ENCODE measurements around the gene SART3.

Gene SART3

DNA sequence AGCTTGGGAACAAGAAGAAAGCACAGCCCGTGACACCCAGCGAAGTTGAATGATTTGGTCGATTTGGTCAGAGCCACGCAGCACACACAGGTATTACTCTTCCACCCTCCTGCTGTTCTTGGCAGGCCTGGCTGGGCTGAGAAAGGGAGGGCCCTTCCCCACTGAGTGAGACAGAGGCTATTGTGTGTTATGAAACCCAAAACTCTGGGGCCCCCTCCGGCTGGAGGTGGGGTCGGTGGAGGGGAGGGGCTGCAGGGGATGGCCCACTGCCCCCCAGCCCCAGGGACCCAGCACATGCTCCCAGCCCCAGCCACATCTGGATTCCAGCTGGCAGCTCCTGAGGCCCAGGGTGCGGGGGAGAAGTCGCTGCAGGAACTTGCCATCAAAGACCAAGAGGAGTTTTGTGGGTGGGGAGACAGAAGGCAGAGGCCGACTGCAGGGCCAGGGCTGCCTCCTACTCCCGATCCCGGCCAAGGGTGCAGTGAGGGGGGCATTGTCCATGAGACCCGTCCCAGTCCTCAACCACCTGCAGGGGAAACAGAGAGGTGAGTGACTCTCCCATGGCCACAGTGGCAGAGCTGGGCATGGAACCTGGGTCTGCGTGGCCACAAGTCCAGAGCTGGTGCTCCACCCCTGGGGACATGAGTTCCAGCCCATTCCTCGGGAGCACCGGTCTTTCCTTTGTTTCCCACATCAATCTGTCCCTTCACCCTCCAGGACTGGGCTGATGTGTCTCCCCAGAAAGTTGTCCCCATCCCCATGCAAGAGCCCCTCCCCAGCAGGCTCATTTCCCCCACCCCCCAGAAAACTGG, 28.3 kb upstream of the SART3 start:
- H3K9me3 Mint-ChIP-seq: no peaks in the 10 kb centered on the region
- no peak overlapping the region for H3K4me3 Mint-ChIP-seq
- H3K27ac Mint-ChIP-seq: no peak overlapping the region
- no peaks in the 10 kb centered on the region for H3K4me1 Mint-ChIP-seq
- H3K27me3 Mint-ChIP-seq: no peaks in the 10 kb centered on the region
- H3K36me3 Mint-ChIP-seq: no peaks in the 10 kb centered on the region

DNA sequence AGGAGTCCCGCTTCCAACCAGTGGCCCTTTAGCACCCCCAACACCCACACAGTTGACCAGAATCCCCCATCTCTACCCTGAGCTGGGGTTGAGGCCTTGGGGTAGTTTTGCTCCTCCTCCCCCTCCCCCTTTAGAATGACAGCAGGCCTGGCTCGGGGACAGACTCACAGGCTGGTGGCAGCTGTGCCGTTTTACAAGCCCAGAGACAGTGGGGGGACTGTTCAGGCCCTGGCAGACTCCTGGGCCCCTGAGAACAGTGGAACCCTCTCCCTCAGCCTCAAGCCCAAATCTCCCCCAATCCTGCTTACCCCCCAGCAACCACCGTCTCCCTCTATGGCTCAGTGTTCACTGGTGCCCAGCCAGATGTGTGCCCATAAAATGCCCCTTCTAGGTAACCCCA, 26.9 kb upstream of the SART3 start:
- H3K27me3 Mint-ChIP-seq: no peaks in the 10 kb centered on the region
- no peak overlapping the region for H3K4me3 Mint-ChIP-seq
- no peaks in the 10 kb centered on the region for H3K9me3 Mint-ChIP-seq
- no peaks in the 10 kb centered on the region for H3K4me1 Mint-ChIP-seq
- no peak overlapping the region for H3K27ac Mint-ChIP-seq
- H3K36me3 Mint-ChIP-seq: no peaks in the 10 kb centered on the region

DNA sequence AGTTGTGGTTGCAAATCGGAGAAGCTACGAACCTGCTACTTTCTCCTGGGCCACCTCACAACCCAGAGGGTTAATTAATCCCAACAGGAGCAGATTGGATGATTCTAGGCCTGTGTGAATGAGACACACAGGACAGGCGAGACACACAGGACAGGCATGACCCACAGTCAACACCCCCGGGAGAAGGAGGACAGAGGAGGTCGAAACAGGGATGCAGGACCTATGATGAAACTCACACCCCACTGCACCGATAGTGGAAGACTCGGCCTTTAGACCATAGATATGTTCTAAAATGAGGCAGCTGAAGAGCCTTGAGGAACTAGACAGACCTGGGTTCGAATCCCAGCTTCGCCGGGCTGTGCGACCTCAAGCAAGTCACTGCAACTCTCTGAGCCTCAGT, 25.3 kb upstream of the SART3 start:
- no peaks in the 10 kb centered on the region for H3K36me3 Mint-ChIP-seq
- no peaks in the 10 kb centered on the region for H3K27me3 Mint-ChIP-seq
- H3K27ac Mint-ChIP-seq: no peak overlapping the region
- H3K4me1 Mint-ChIP-seq: no peaks in the 10 kb centered on the region
- H3K9me3 Mint-ChIP-seq: no peaks in the 10 kb centered on the region
- H3K4me3 Mint-ChIP-seq: no peak overlapping the region

DNA sequence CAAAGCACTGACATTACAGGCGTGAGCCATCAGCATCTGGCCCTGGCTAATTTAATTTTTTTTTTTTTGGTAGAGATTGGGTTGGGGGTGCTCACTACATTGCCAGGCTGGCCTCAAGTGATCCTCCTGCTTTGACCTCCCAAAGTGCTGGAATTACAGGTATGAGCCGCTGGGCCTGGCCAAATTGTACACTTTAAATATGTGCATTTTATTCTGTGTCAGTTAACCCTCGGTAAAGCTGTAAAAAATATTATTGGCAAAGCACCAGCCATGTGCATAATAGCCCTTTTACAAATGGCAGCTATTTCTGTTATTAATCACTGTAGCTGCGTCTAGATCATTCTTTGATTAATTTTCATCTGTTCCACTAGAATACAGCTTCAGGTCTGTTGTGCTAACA, 24.9 kb upstream of the SART3 start:
- H3K4me1 Mint-ChIP-seq: no peaks in the 10 kb centered on the region
- no peak overlapping the region for H3K27ac Mint-ChIP-seq
- H3K27me3 Mint-ChIP-seq: no peaks in the 10 kb centered on the region
- no peaks in the 10 kb centered on the region for H3K9me3 Mint-ChIP-seq
- H3K4me3 Mint-ChIP-seq: no peak overlapping the region
- no peaks in the 10 kb centered on the region for H3K36me3 Mint-ChIP-seq

DNA sequence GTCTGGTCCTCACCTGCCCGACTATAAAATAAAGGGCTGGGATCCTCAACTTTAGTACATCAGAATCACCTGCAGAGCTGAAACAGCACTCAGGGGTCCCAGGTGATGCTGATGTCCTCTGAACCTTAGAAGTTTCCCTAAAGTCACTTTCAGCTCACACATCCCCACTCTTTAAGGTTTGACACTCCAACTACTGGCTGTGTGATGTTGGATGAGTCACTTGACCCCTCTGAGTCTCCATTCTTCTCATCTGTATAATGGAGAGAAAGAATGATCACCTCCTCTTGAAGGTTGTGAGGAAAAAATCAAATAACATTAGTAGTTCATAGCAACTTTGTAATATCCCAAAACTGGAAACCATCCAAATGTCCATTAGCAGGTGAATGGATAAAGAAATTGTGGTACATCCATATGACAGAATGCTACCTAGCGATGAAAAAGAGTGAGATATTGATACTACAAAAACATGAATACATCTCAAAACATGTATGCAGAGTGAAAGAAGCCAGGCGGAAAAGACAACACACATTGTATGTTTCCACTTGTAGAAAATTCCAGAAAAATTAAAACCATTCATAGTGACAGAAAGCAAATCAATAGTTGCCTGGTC, 23.6 kb upstream of the SART3 start:
- H3K27me3 Mint-ChIP-seq: no peaks in the 10 kb centered on the region
- H3K36me3 Mint-ChIP-seq: no peaks in the 10 kb centered on the region
- no peak overlapping the region for H3K27ac Mint-ChIP-seq
- no peaks in the 10 kb centered on the region for H3K9me3 Mint-ChIP-seq
- H3K4me1 Mint-ChIP-seq: no peaks in the 10 kb centered on the region
- H3K4me3 Mint-ChIP-seq: no peak overlapping the region

DNA sequence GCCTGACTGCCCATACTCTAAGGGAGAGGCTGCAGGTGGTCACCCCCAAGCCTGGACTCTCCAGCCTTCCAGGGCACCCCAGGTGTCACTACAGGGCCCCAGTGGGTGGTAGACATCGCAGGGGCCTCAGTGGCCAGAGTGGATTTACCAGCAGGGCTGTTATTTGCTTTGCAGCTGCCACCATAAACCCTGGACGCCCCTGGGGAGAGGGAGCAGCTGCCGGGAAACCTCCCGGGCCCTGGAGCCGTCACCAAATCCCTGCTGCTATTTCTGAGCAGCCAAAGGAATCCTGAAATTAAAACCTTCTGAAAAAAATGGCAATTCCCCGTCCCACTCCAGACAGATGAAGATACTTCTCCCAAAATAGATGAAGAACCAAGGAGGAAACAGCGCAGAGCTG, 23.0 kb upstream of the SART3 start:
- no peak overlapping the region for H3K27ac Mint-ChIP-seq
- H3K27me3 Mint-ChIP-seq: no peaks in the 10 kb centered on the region
- no peaks in the 10 kb centered on the region for H3K4me1 Mint-ChIP-seq
- no peaks in the 10 kb centered on the region for H3K9me3 Mint-ChIP-seq
- H3K4me3 Mint-ChIP-seq: no peak overlapping the region
- no peaks in the 10 kb centered on the region for H3K36me3 Mint-ChIP-seq

DNA sequence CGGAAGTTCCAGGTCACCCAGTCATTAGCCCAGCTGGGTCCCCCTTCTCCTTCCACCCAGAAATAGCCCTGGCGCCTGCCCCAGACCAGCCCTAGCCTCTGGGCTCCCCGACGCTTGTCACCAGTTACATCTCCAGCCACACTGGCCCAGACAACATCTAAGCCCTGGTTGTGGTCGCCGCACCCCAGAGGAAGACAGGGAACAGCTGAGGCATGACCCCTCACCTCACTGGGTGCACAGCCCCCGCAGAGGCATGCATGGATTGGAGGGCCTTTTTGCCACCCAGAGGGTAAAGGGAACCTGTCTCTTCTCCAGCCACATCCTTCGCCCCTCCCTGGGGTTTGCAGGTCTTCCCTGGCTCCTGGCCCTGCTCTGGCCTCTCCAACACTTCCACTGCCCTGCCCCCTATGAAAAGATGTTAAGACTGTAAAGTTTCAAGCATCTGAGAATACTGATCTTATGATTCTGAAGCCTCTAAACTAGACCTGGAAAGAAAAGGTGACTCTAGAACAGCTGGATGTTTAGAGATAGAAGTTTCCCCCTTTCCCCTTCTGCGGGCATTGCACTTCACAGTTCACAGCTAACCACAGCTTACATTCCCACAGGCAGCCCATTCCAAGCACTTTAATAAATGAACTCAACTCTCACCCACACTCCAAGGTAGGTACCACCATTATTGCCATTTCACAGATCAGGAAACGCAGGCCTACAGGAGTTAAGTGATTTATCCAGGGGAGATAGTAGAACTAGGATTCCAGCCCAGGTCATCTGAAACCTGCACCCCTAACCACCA, 22.2 kb upstream of the SART3 start:
- no peak overlapping the region for H3K27ac Mint-ChIP-seq
- no peaks in the 10 kb centered on the region for H3K27me3 Mint-ChIP-seq
- no peaks in the 10 kb centered on the region for H3K36me3 Mint-ChIP-seq
- no peaks in the 10 kb centered on the region for H3K9me3 Mint-ChIP-seq
- no peaks in the 10 kb centered on the region for H3K4me1 Mint-ChIP-seq
- no peak overlapping the region for H3K4me3 Mint-ChIP-seq

DNA sequence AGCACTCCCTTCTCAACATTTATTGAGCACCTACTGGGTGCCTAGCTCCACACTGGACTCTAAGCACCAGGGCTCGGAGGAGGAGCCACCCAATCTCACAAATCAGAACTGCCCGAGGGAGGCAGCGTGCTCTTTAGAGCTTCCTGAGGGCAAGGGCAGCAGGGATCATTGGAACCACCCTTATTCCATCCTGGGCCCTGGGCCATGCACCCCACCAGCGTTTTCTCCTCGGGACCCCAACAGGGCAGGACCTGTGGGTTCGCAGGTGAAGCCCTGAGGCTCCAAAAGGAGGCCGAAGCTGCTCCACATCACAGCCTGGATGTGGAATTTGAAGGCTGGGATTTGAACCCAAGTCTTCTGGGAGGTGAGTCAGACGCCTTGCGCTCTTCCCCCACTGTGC, 21.5 kb upstream of the SART3 start:
- H3K4me1 Mint-ChIP-seq: no peaks in the 10 kb centered on the region
- H3K36me3 Mint-ChIP-seq: no peaks in the 10 kb centered on the region
- no peaks in the 10 kb centered on the region for H3K27me3 Mint-ChIP-seq
- H3K9me3 Mint-ChIP-seq: no peaks in the 10 kb centered on the region
- H3K4me3 Mint-ChIP-seq: no peak overlapping the region
- H3K27ac Mint-ChIP-seq: no peak overlapping the region

DNA sequence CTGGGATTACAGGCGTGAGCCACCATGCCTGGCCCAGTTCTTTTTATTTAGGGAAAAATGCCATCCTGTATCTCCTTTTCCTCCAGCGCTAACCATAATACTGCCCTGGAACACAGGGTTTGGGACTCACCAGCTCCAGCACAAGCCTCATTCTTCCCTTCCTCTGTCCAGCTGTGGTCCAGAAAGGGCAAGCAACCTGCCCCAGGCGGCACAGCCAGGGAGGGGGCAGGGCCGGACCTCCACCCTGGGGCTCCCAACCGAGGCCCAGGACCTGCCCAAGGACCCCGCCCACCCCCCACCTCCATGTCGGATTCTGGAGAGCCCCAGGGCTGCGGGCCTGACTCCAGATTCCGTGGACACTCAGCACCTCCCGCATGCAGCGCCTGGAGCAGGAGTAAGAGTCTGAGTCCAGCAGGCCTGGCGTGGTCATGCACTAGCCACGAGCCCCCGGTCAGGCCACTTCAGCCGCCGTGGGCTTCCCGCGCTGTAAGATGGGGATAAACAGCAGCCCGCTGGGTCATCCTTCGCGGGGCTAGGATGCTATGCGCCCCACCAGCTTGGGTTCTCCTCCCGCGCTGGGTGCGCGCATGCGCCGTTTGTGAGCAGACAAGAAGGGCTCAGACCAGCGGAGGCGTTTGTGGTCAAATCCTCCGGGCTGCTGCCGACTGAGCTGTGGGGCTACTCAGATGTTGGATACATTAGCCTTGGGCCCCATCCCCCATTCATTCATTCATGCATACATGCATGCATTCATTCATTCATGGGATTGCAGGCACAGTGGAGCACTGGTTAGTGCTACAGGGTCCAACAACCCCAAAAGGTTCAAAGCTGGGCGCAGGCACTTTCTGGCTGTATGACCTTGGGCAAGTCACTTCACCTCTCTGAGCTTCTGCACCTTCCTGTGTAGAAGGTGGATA, 20.6 kb upstream of the SART3 start:
- H3K27me3 Mint-ChIP-seq: no peaks in the 10 kb centered on the region
- no peaks in the 10 kb centered on the region for H3K36me3 Mint-ChIP-seq
- no peak overlapping the region for H3K4me3 Mint-ChIP-seq

DNA sequence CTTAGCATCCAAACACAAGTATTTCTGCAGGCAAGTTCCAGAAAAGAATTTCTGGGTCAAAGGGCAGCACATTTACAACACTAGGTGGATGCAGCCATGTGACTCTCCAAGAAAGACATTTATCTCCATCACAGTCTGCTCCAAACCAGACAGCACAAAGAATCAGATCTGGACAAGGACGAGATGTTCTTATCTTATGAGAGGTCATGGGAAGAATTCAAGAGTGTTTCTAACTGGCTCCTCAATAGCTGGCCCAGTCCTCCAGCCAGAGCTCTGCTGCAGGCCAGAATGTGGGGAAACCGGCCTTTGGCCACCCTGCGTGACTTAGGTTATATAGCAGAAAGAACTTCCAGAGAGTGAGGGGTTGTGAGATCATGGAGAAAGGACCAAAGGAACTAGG, 19.6 kb upstream of the SART3 start:
- Mint-ChIP-seq H3K4me3 (no peak overlapping the region), H3K9me3 (no peaks in the 10 kb centered on the region), H3K27ac (no peak overlapping the region), H3K4me1 (peaks cover 13% of the 10 kb centered on the region), H3K27me3 (no peaks in the 10 kb centered on the region), H3K36me3 (no peaks in the 10 kb centered on the region)

More for the DNA sequence above, 20.6 kb upstream of the SART3 start:
- H3K9me3 Mint-ChIP-seq: no peaks in the 10 kb centered on the region
- no peak overlapping the region for H3K27ac Mint-ChIP-seq
- peaks cover 5% of the 10 kb centered on the region for H3K4me1 Mint-ChIP-seq

DNA sequence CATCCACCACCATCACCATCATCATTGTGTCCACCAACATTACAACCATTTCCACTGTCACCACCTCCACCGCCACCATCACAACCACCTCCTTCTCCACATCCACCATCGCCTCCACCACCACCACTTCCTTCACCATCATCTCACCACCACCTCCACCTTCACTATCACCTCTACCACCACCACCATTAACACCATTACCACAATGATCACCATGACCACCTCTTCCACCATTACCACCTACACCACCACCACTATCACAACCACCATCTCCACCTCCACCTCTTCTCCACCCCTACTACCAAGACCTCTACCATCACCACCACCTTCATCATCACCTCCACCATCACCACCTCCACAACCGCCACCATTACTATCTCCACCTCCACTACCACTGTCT, 17.8 kb upstream of the SART3 start:
- peak overlapping the region; percentile 27 for H3K27ac Mint-ChIP-seq
- peaks cover 30% of the 10 kb centered on the region for H3K4me1 Mint-ChIP-seq
- H3K36me3 Mint-ChIP-seq: no peaks in the 10 kb centered on the region
- no peak overlapping the region for H3K4me3 Mint-ChIP-seq
- H3K27me3 Mint-ChIP-seq: no peaks in the 10 kb centered on the region
- no peaks in the 10 kb centered on the region for H3K9me3 Mint-ChIP-seq

DNA sequence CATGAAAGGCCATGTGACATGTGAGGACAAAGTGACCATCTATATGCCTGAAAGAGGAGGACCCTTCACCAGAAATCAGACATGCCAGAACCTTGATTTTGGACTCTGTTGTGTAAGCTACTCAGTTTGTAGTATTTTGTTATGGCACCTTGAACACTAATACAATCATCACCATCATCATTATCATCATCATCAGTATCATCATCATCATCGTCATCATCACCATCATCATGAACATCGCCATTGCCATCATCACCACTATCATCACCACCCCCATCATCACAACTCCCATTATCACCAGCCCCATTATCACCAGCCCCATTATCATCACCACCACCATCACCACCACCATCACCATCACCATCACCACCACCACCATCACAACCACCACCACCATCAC, 17.3 kb upstream of the SART3 start:
- H3K27me3 Mint-ChIP-seq: no peaks in the 10 kb centered on the region
- no peaks in the 10 kb centered on the region for H3K9me3 Mint-ChIP-seq
- H3K27ac Mint-ChIP-seq: no peak overlapping the region
- no peaks in the 10 kb centered on the region for H3K36me3 Mint-ChIP-seq
- H3K4me1 Mint-ChIP-seq: peaks cover 34% of the 10 kb centered on the region
- no peak overlapping the region for H3K4me3 Mint-ChIP-seq

DNA sequence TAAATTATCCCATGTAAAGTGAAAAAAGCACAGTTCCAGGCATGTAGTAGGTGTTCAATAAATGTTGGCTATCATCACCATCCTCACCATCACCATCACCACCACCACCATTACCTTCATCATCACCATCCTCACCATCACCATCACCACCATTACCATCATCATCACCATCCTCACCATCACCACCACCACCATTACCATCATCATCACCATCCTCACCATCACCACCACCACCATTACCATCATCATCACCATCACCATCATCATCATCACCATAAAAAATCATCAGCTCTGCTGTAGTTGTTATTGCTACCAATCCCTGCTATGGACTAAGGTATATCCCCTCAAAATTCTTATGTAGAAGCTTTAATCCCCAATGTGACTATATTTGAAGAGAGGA, 16.5 kb upstream of the SART3 start:
- no peaks in the 10 kb centered on the region for H3K9me3 Mint-ChIP-seq
- H3K4me3 Mint-ChIP-seq: no peak overlapping the region
- peaks cover 42% of the 10 kb centered on the region for H3K4me1 Mint-ChIP-seq
- no peak overlapping the region for H3K27ac Mint-ChIP-seq
- H3K36me3 Mint-ChIP-seq: no peaks in the 10 kb centered on the region
- no peaks in the 10 kb centered on the region for H3K27me3 Mint-ChIP-seq

DNA sequence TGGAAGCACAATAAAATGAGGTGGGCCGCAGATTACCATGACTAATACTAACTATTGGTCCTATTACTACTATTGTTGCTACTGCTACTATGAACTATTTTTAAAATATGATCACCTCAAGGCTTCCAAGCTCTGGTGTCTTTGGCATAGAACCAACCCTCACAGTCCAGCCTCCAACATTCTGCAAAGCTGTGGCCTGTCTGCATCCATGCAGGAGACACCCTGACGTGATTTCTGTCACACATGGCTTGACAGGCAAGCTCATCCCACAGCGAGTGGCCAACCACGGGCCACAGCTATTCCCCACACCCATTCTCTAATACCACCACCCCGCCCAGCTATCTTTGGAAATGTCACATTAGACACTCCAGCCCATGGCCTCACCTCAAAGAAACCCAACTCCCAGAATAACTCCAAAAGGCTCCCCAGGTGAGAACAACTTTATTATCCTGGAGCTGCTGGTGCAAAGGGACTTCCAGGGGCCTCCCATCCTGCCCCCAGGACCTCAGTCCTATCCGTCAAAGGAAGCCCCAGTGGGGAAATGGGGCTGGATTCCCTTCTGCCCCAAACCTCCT, 15.8 kb upstream of the SART3 start:
- H3K4me3 Mint-ChIP-seq: no peak overlapping the region
- H3K27me3 Mint-ChIP-seq: no peaks in the 10 kb centered on the region
- peak overlapping the region; percentile 51 for H3K27ac Mint-ChIP-seq
- H3K4me1 Mint-ChIP-seq: peaks cover 50% of the 10 kb centered on the region
- no peaks in the 10 kb centered on the region for H3K36me3 Mint-ChIP-seq
- no peaks in the 10 kb centered on the region for H3K9me3 Mint-ChIP-seq
